OCI-LY3 (cell line): Measurements from ENCODE around the gene MS4A8.

ENCODE experiments used
- CTCF ChIP-seq: fragments of 200-600, 300-600 bp; sonication (generic); IDR thresholded peaks from 2 replicates; pipeline ENCODE4 v1.5.1; 2014; ENCODE audit warnings: antibody characterized with exemption, low read length, low read depth
- EZH2phosphoT487 ChIP-seq: fragments of 200-600 bp; shearing (Covaris generic); IDR thresholded peaks from 2 replicates; pipeline ENCODE4 v1.6.1; 2018; ENCODE audit warnings: antibody characterized with exemption, mixed run types, low read depth

- TF ChIP-seq CTCF = peak; percentile 16; the same call in 1 of the 2 replicates
- no peak for TF ChIP-seq EZH2phosphoT487
Measured at GRCh38 chr11:60739114-60739513, 39.7 kb downstream of the MS4A8 start.
